GM21390 (cell line): ENCODE results near the gene NFKB1.
A peak's percentile ranks its signal among the peaks of the same experiment; 100 is the strongest.
"Not testable (repeated sequence)": the region's sequence is repeated elsewhere in the genome, so short reads cannot be mapped to it uniquely, and the experiment has no call there.

Source experiments
- ATAC-seq: cut with Tn5 transposase; IDR thresholded peaks from one replicate; pipeline ENCODE4 v1.9.1; 2021; ENCODE audit not compliant: unreplicated experiment

NFKB1 gene

GRCh38 chr4:102593147-102593546 lies 92.0 kb downstream of the NFKB1 start:
- ATAC-seq, result no peak

- no peak for ATAC-seq
Observed at GRCh38 chr4:102594000-102594399, 92.8 kb downstream of the NFKB1 start.

GRCh38 chr4:102596532-102596931 lies 95.4 kb downstream of the NFKB1 start:
- ATAC-seq, result no peak

- ATAC-seq, result peak; percentile 82
Observed at GRCh38 chr4:102598086-102598761, 97.1 kb downstream of the NFKB1 start.

- peak; percentile 39 for ATAC-seq
Observed at GRCh38 chr4:102598762-102599374, 97.7 kb downstream of the NFKB1 start.

- no peak for ATAC-seq
Observed at GRCh38 chr4:102599455-102599854, 98.3 kb downstream of the NFKB1 start.

GRCh38 chr4:102599886-102600285 lies 98.7 kb downstream of the NFKB1 start:
- ATAC-seq, result no peak

- no peak for ATAC-seq
Observed at GRCh38 chr4:102600689-102601088, 99.5 kb downstream of the NFKB1 start.

- ATAC-seq, result no peak
Observed at GRCh38 chr4:102601586-102602227, 100.5 kb downstream of the NFKB1 start.

GRCh38 chr4:102604222-102604940 lies 103.2 kb downstream of the NFKB1 start:
- ATAC-seq, result no peak

- no peak for ATAC-seq
Observed at GRCh38 chr4:102606261-102606660, 105.1 kb downstream of the NFKB1 start.

- ATAC-seq, result no peak
Observed at GRCh38 chr4:102606846-102607450, 105.8 kb downstream of the NFKB1 start.

GRCh38 chr4:102608190-102608589 lies 107.0 kb downstream of the NFKB1 start:
- ATAC-seq, result no peak

GRCh38 chr4:102610007-102610406 lies 108.8 kb downstream of the NFKB1 start:
- no peak for ATAC-seq

GRCh38 chr4:102610476-102610875 lies 109.3 kb downstream of the NFKB1 start:
- ATAC-seq, result no peak

- ATAC-seq, result no peak
Observed at GRCh38 chr4:102612210-102612609, 111.1 kb downstream of the NFKB1 start.

GRCh38 chr4:102612824-102613366 lies 111.7 kb downstream of the NFKB1 start:
- peak; percentile 58 for ATAC-seq

- ATAC-seq, result no peak
Observed at GRCh38 chr4:102614801-102615200, 113.6 kb downstream of the NFKB1 start.

GRCh38 chr4:102616636-102617035 lies 115.5 kb downstream of the NFKB1 start:
- no peak for ATAC-seq

GRCh38 chr4:102619021-102619420 lies 117.9 kb downstream of the NFKB1 start:
- not testable (repeated sequence) for ATAC-seq
